K562 (cell line): ENCODE data around the gene VGF. TPM values are rescaled to one million over a fixed set of nuclear protein-coding genes. Genes with fewer than 3 reads are reported as not detected.

Experiments
- BMI1 ChIP-seq: fragments of 150-350 bp; IDR thresholded peaks from 2 replicates; pipeline ENCODE4 v1.6.1; 2014; ENCODE audit warnings: low read length
- CBFA2T2 ChIP-seq: fragments of 450-650 bp; conservative IDR thresholded peaks from 2 replicates; pipeline ENCODE4 v1.6.1; 2017; ENCODE audit warnings: mild to moderate bottlenecking
- CREM ChIP-seq: IDR thresholded peaks from 2 replicates; pipeline ENCODE4 v1.6.1; 2014; ENCODE audit warnings: antibody characterized with exemption, low read depth
- E2F1 ChIP-seq: sonication (generic); formaldehyde crosslinking; IDR thresholded peaks from 2 replicates; pipeline ENCODE4 v1.8.1; 2023; ENCODE audit warnings: mild to moderate bottlenecking, missing genetic modification reagents, moderate library complexity
- EGR1 ChIP-seq: fragments of 450-650 bp; conservative IDR thresholded peaks from 2 replicates; pipeline ENCODE4 v1.6.1; 2017; ENCODE audit warnings: mild to moderate bottlenecking
- ESRRA ChIP-seq: fragments of 450-650 bp; IDR thresholded peaks from 2 replicates; pipeline ENCODE4 v1.6.1; 2014; ENCODE audit warnings: low read depth, mild to moderate bottlenecking, moderate library complexity, borderline replicate concordance
- GABPB1 ChIP-seq: sonication (generic); formaldehyde crosslinking; IDR thresholded peaks from 2 replicates; pipeline ENCODE4 v1.8.0; 2022; ENCODE audit warnings: mild to moderate bottlenecking, missing genetic modification reagents
- HMGXB4 ChIP-seq: sonication (generic); formaldehyde crosslinking; IDR thresholded peaks from 2 replicates; pipeline ENCODE4 v1.8.1; 2023; ENCODE audit warnings: mild to moderate bottlenecking, missing genetic modification reagents
- L3MBTL2 ChIP-seq: fragments of 450-650 bp; IDR thresholded peaks from 2 replicates; pipeline ENCODE4 v1.6.1; 2016; ENCODE audit warnings: mild to moderate bottlenecking, moderate library complexity
- LCOR ChIP-seq: sonication (generic); formaldehyde crosslinking; IDR thresholded peaks from 2 replicates; pipeline ENCODE4 v1.8.0; 2022; ENCODE audit warnings: mild to moderate bottlenecking, missing genetic modification reagents
- MAZ ChIP-seq, 2 experiments: fragments of 450-650 bp in 1 of 2; sonication (generic) in 1 of 2; formaldehyde crosslinking; IDR thresholded peaks in 1 of 2; conservative IDR thresholded peaks in 1 of 2; 2 replicates each; pipeline versions ENCODE4 v1.4.0 to v1.5.0; 2020; ENCODE audit warnings: mild to moderate bottlenecking in 1 of 2, missing genetic modification reagents in 1 of 2
- MECOM ChIP-seq: fragments of 250-450 bp; sonication (Bioruptor Pico); IDR thresholded peaks from 2 replicates; pipeline ENCODE4 v1.8.0; 2022; ENCODE audit warnings: inconsistent platforms
- MYNN ChIP-seq, 2 experiments: sonication (generic); formaldehyde crosslinking in 1 of 2; IDR thresholded peaks; 2 replicates each; pipeline versions ENCODE4 v1.5.0 to v1.6.1; 2016 to 2020; ENCODE audit warnings: antibody characterized with exemption in 1 of 2, missing genetic modification reagents in 1 of 2
- NFXL1 ChIP-seq: fragments of 450-650 bp; formaldehyde crosslinking; IDR thresholded peaks from 2 replicates; pipeline ENCODE4 v1.4.0; 2021; ENCODE audit warnings: mild to moderate bottlenecking
- RBM39 ChIP-seq: fragments of 200-400 bp; formaldehyde crosslinking; optimal IDR thresholded peaks from 2 replicates; pipeline ENCODE3; 2018; ENCODE audit warnings: low read depth, low read length
- SRSF9 ChIP-seq: fragments of 200-400 bp; formaldehyde crosslinking; IDR thresholded peaks from 2 replicates; pipeline ENCODE4 v1.6.1; 2017; ENCODE audit warnings: low read depth, low read length, borderline replicate concordance
- TOE1 ChIP-seq, 2 experiments: fragments of 450-650 bp in 1 of 2; sonication (generic) in 1 of 2; formaldehyde crosslinking in 1 of 2; IDR thresholded peaks; 2 replicates each; pipeline versions ENCODE4 v1.7.1 to v1.8.0; 2016 to 2022; ENCODE audit warnings: borderline replicate concordance in 2 of 2, mild to moderate bottlenecking in 2 of 2, antibody characterized with exemption in 1 of 2, inconsistent platforms in 1 of 2, low read depth in 1 of 2, missing genetic modification reagents in 1 of 2, moderate library complexity in 1 of 2
- U2AF2 ChIP-seq: fragments of 200-400 bp; formaldehyde crosslinking; optimal IDR thresholded peaks from 2 replicates; pipeline ENCODE3; 2017; ENCODE audit warnings: low read depth, mild to moderate bottlenecking, low read length
- ZKSCAN8 ChIP-seq: fragments of 200-800 bp; sonication (Bioruptor generic); IDR thresholded peaks from 2 replicates; pipeline ENCODE4 v1.6.1; 2016; ENCODE audit warnings: missing genetic modification characterization, missing compliant biosample characterization
- ZNF324 ChIP-seq: fragments of 250-450 bp; sonication (Bioruptor Pico); IDR thresholded peaks from 2 replicates; pipeline ENCODE4 v1.4.0; 2020; ENCODE audit warnings: mild to moderate bottlenecking
- ZNF518B ChIP-seq: fragments of 250-450 bp; sonication (Bioruptor Pico); IDR thresholded peaks from 2 replicates; pipeline ENCODE4 v1.5.0; 2021; ENCODE audit warnings: mild to moderate bottlenecking, moderate library complexity
- ZNF695 ChIP-seq: fragments of 450-650 bp; formaldehyde crosslinking; IDR thresholded peaks from 2 replicates; pipeline ENCODE4 v1.4.0; 2020; ENCODE audit warnings: mild to moderate bottlenecking, moderate library complexity
- polyA plus RNA-seq, 8 experiments: library from polyadenylated mRNA; depleted of rRNA in 4 of 8; stranded (reverse) in 5 of 8; unstranded in 3 of 8; fragments of >200 nt; fragmentation: Nextera tagmentation in 2 of 8; fragmentation: Illumina TruSeq in 1 of 8; extraction: Ambion mirVana in 2 of 8; extraction: Trizol in 1 of 8; gene quantifications; 2 replicates each; pipeline versions ENCODE4 v1.2.1 to v1.2.3, GENCODE V29; 2011 to 2014; ENCODE audit warnings: inconsistent platforms in 1 of 8, missing spikeins in 1 of 8
- total RNA-seq, 7 experiments: library from RNA; depleted of rRNA in 6 of 7; stranded (reverse); fragments of >200 nt in 6 of 7; fragmentation: Illumina TruSeq in 2 of 7; extraction: Trizol in 2 of 7; gene quantifications; 2 replicates each; pipeline versions ENCODE4 v1.2.1 to v1.2.3, GENCODE V29; 2011 to 2021; ENCODE audit warnings: low replicate concordance in 1 of 7

The VGF gene
- total and polyA plus RNA-seq, 9 of the 15 experiments (the other 6 are each of a cell fraction or from before 2014, with no cell fraction given): 0.03 to 5.7 (median 0.34) TPM

GRCh38 chr7:101153969-101154692 lies 11.2 kb downstream of the VGF start, which contains the start of gene AP1S1 (continued):
- 0 out of 2 replicates have a peak, but pooled peaks have one; percentile 34 for TF ChIP-seq HMGXB4 (CRISPR knock-in tag)
- peak; percentile 60 for TF ChIP-seq RBM39
- TF ChIP-seq L3MBTL2: peak; percentile 98
- TF ChIP-seq MAZ (CRISPR knock-in tag; conservative IDR thresholded peaks at IDR 0.05 in 1 of 2, IDR thresholded peaks at IDR 0.05 in 1 of 2): peak; percentile 92
- TF ChIP-seq ZKSCAN8 (CRISPR knock-in tag): no peak
- no peak for TF ChIP-seq ZNF324
- TF ChIP-seq E2F1: peak; percentile 89
- TF ChIP-seq ZNF695: no peak
- TF ChIP-seq ESRRA: peak; percentile 20; the same call in 1 of the 2 replicates
- no peak for TF ChIP-seq SRSF9
- TF ChIP-seq CBFA2T2: no peak
- TF ChIP-seq MYNN (IDR thresholded peaks at IDR 0.05): peak; percentile 92; the same call in 1 of the 2 replicates
- TF ChIP-seq MYNN (CRISPR knock-in tag; IDR thresholded peaks at IDR 0.05): no peak
- TF ChIP-seq MECOM (CRISPR knock-in tag): 0 out of 2 replicates have a peak, but pooled peaks have one; percentile 8
- TF ChIP-seq ZNF518B (CRISPR knock-in tag): no peak
- peak; percentile 80 for TF ChIP-seq LCOR
- TF ChIP-seq TOE1 (IDR thresholded peaks at IDR 0.05; ENCODE audit: borderline replicate concordance): peak; percentile 68; the same call in 1 of the 2 replicates
- no peak for TF ChIP-seq TOE1 (CRISPR knock-in tag; IDR thresholded peaks at IDR 0.05; ENCODE audit: borderline replicate concordance, low read depth)
- peak; percentile 100 for TF ChIP-seq BMI1
- TF ChIP-seq NFXL1: no peak
- no peak for TF ChIP-seq U2AF2
- TF ChIP-seq EGR1: peak; percentile 62
- peak; percentile 55; the same call in 1 of the 2 replicates for TF ChIP-seq GABPB1 (CRISPR knock-in tag)
- TF ChIP-seq CREM: peak; percentile 41
